SK-N-SH (cell line): ENCODE data around the gene NR3C1. TPM values are rescaled to one million over a fixed set of nuclear protein-coding genes. Genes with fewer than 3 reads are reported as not detected.
A peak's percentile ranks its signal among the peaks of the same experiment; 100 is the strongest.

Experiments
- CTCF ChIA-PET: fragments of 300-600, 350-600 bp; formaldehyde crosslinking; extraction: SDS; loops from one replicate; lab custom pipeline; 2021; lab: Yijun Ruan, JAX
- POLR2A ChIA-PET: fragments of 350-600 bp; sonication (Branson Sonifier 250); formaldehyde crosslinking; extraction: SDS; loops from one replicate; lab custom pipeline; 2020; ENCODE audit warnings: antibody characterized with exemption, inconsistent platforms; lab: Yijun Ruan, JAX
- DNase-seq: peaks from one replicate; pipeline ENCODE4 v3.0.0; 2012
- H2AFZ ChIP-seq: fragments of 200-600 bp; sonication (generic); 2 replicates; pipeline ENCODE4 v1.8.1; 2016; ENCODE audit warnings: antibody characterized with exemption, mild to moderate bottlenecking, low read depth
- H3F3A ChIP-seq: fragments of 200-600 bp; sonication (generic); replicated peaks from 2 replicates; pipeline ENCODE3; 2016; ENCODE audit warnings: antibody characterized with exemption, mild to moderate bottlenecking; ENCODE audit not compliant: insufficient read depth
- H3K27ac ChIP-seq, 2 experiments: fragments of 200-500 bp in 1 of 2; fragments of 200-600 bp in 1 of 2; sonication (Bioruptor generic) in 1 of 2; sonication (generic), shearing (Covaris generic) in 1 of 2; 2 replicates each; pipeline versions ENCODE4 v1.5.1 to v1.6.1; 2014 to 2016; ENCODE audit warnings: low read depth in 2 of 2, inconsistent platforms in 1 of 2, low read length in 1 of 2, mild to moderate bottlenecking in 1 of 2, mixed read lengths in 1 of 2
- H3K27me3 ChIP-seq: fragments of 200-600 bp; sonication (generic), shearing (Covaris generic); 2 replicates; pipeline ENCODE4 v1.6.1; 2016; ENCODE audit warnings: mixed run types; ENCODE audit not compliant: insufficient read depth
- H3K36me3 ChIP-seq, 2 experiments: fragments of 200-500 bp in 1 of 2; fragments of 200-600 bp in 1 of 2; sonication (Bioruptor generic) in 1 of 2; sonication (generic) in 1 of 2; replicated peaks in 1 of 2; 2 replicates each; pipeline versions ENCODE3 to v1.5.1; 2014 to 2016; ENCODE audit warnings: low read length in 1 of 2, mild to moderate bottlenecking in 1 of 2; ENCODE audit not compliant: insufficient read depth in 2 of 2, control insufficient read depth in 1 of 2
- H3K4me1 ChIP-seq, 2 experiments: fragments of 200-500 bp in 1 of 2; fragments of 200-600 bp in 1 of 2; sonication (Bioruptor generic) in 1 of 2; sonication (generic), shearing (Covaris generic) in 1 of 2; 2 replicates each; pipeline versions ENCODE4 v1.5.1 to v1.6.1; 2014 to 2016; ENCODE audit warnings: low read depth in 1 of 2, low read length in 1 of 2, mixed run types in 1 of 2; ENCODE audit not compliant: insufficient read depth in 2 of 2, control insufficient read depth in 1 of 2
- H3K4me2 ChIP-seq: fragments of 200-600 bp; sonication (generic), shearing (Covaris generic); 2 replicates; pipeline ENCODE4 v1.6.1; 2017; ENCODE audit warnings: mixed run types
- H3K4me3 ChIP-seq, 2 experiments: fragments of 200-500 bp in 1 of 2; fragments of 200-600 bp in 1 of 2; sonication (Bioruptor generic) in 1 of 2; sonication (generic), shearing (Covaris generic) in 1 of 2; 2 replicates each; pipeline versions ENCODE4 v1.5.1 to v1.8.1; 2014 to 2016; ENCODE audit warnings: low read depth in 2 of 2, inconsistent platforms in 1 of 2, low read length in 1 of 2, mild to moderate bottlenecking in 1 of 2, mixed read lengths in 1 of 2, moderate library complexity in 1 of 2
- H3K79me2 ChIP-seq: fragments of 200-600 bp; sonication (generic); 2 replicates; pipeline ENCODE4 v1.8.1; 2017; ENCODE audit warnings: mild to moderate bottlenecking; ENCODE audit not compliant: insufficient read depth
- H3K9ac ChIP-seq: fragments of 200-600 bp; sonication (generic); 2 replicates; pipeline ENCODE4 v1.6.1; 2017; ENCODE audit warnings: mixed run types
- H3K9me2 ChIP-seq: fragments of 200-600 bp; sonication (generic); 2 replicates; pipeline ENCODE4 v1.6.1; 2017; ENCODE audit warnings: mixed run types
- H3K9me3 ChIP-seq: fragments of 200-600 bp; sonication (generic); 2 replicates; pipeline ENCODE4 v1.6.1; 2017; ENCODE audit warnings: mixed run types, mild to moderate bottlenecking, moderate library complexity
- H4K20me1 ChIP-seq: fragments of 200-600 bp; sonication (generic); 2 replicates; pipeline ENCODE4 v1.6.1; 2017; ENCODE audit warnings: mild to moderate bottlenecking, mixed run types; ENCODE audit not compliant: insufficient read depth
- CHD2 ChIP-seq: fragments of 150-350 bp; IDR thresholded peaks from 2 replicates; pipeline ENCODE4 v1.6.1; 2018; ENCODE audit warnings: low read length; ENCODE audit not compliant: partially characterized antibody
- ELF1 ChIP-seq: IDR thresholded peaks from 2 replicates; pipeline ENCODE4 v1.4.0; 2012
- EP300 ChIP-seq, 2 experiments: IDR thresholded peaks; 2 replicates each; pipeline versions ENCODE4 v1.4.0 to v1.6.1; 2012; ENCODE audit warnings: borderline replicate concordance in 1 of 2, low read depth in 1 of 2, low read length in 1 of 2
- EZH2phosphoT487 ChIP-seq: fragments of 200-600 bp; sonication (generic); IDR thresholded peaks from 2 replicates; pipeline ENCODE4 v1.6.1; 2017; ENCODE audit warnings: low read depth, mixed run types, mild to moderate bottlenecking, antibody characterized with exemption, moderate library complexity, borderline replicate concordance
- FOXM1 ChIP-seq: IDR thresholded peaks from 2 replicates; pipeline ENCODE4 v1.4.0; 2012; ENCODE audit warnings: low read depth, mild to moderate bottlenecking
- GABPA ChIP-seq: IDR thresholded peaks from 2 replicates; pipeline ENCODE4 v1.4.0; 2012; ENCODE audit warnings: low read depth, mild to moderate bottlenecking
- POLR2AphosphoS5 ChIP-seq: IDR thresholded peaks from 2 replicates; pipeline ENCODE4 v1.6.1; 2012; ENCODE audit warnings: low read depth, low read length
- RCOR1 ChIP-seq: fragments of 150-350 bp; IDR thresholded peaks from 2 replicates; pipeline ENCODE4 v1.6.1; 2017; ENCODE audit warnings: antibody characterized with exemption, low read length
- RXRA ChIP-seq: IDR thresholded peaks from 2 replicates; pipeline ENCODE4 v1.4.0; 2012; ENCODE audit warnings: low read depth, mild to moderate bottlenecking, borderline replicate concordance
- SIN3A ChIP-seq: IDR thresholded peaks from 2 replicates; pipeline ENCODE4 v1.6.1; 2012; ENCODE audit warnings: low read depth, mild to moderate bottlenecking, low read length, moderate library complexity, borderline replicate concordance
- TAF1 ChIP-seq: IDR thresholded peaks from 2 replicates; pipeline ENCODE4 v1.6.1; 2012; ENCODE audit warnings: low read depth, mild to moderate bottlenecking, low read length, moderate library complexity, borderline replicate concordance
- TCF12 ChIP-seq: IDR thresholded peaks from 2 replicates; pipeline ENCODE4 v1.4.0; 2012
- TEAD4 ChIP-seq: IDR thresholded peaks from 2 replicates; pipeline ENCODE4 v1.4.0; 2012; ENCODE audit warnings: mild to moderate bottlenecking, borderline replicate concordance; ENCODE audit not compliant: insufficient read depth
- YY1 ChIP-seq: IDR thresholded peaks from 2 replicates; pipeline ENCODE4 v1.4.0; 2012; ENCODE audit warnings: low read depth, mild to moderate bottlenecking
- whole genome bisulfite sequencing: methylation state at CpG from one replicate; pipeline ENCODE4 v1.1.6; 2017; ENCODE audit warnings: low lambda C conversion rate; 5-methylcytosine and 5-hydroxymethylcytosine counted together
- polyA plus RNA-seq, 3 experiments: library from polyadenylated mRNA; depleted of rRNA; stranded (reverse); fragments of >200 nt; gene quantifications; 2 replicates each; pipeline ENCODE4 v1.2.3, GENCODE V29; 2012
- TF ChIP-seq, protein P1 (sequence below): fragments of 150-350 bp; IDR thresholded peaks from 2 replicates; pipeline ENCODE4 v1.6.1; 2016; ENCODE audit warnings: mild to moderate bottlenecking, low read depth, low read length
- TF ChIP-seq, protein P2 (sequence below): IDR thresholded peaks from 2 replicates; pipeline ENCODE4; 2012
- TF ChIP-seq, protein P3 (sequence below): IDR thresholded peaks from 2 replicates; pipeline ENCODE4 v1.6.1; 2012; ENCODE audit warnings: mild to moderate bottlenecking, low read depth, low read length, moderate library complexity
- TF ChIP-seq, protein P4 (sequence below): IDR thresholded peaks from 2 replicates; pipeline ENCODE4 v1.4.0; 2012; ENCODE audit warnings: low read depth, borderline replicate concordance

Gene NR3C1
- polyA plus RNA-seq, 1 of the 3 experiments (the other 2 are of a cell fraction) = 7.1 TPM

DNA sequence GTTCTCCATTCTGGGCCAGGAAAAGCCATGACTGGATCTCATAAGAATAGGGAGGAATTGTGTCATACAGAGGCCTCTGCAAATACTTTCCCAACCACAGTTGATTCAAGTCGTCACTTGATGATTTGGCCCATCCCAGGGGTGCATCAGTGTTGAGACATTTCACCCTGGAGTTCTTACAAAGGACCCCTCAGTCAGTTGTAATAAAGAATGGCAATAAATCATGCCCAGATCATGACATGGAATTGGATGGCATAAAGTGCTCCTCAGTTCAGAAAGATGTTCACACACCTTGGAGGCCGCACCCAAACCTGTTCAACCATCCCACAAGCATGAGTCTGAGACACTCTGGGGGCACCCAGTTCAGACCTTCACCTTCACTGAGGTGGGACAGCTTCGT, 168.1 kb downstream of the NR3C1 start:
- WGBS = 69% methylated on average over 2 of the region's 3 CpGs
- H3K27ac ChIP-seq = peak overlapping the region in 1 of 2 experiments; percentile 50; a peak in 2 of 4 replicates
- no peak overlapping the region for H3K9ac ChIP-seq
- ChIA-PET CTCF (no interaction called here), POLR2A (no interaction called here)
- TF ChIP-seq GABPA (no peak), SIN3A (no peak), YY1 (no peak), TCF12 (peak; percentile 35; the same call in 1 of the 2 replicates)
- TF ChIP-seq, protein P1, sequence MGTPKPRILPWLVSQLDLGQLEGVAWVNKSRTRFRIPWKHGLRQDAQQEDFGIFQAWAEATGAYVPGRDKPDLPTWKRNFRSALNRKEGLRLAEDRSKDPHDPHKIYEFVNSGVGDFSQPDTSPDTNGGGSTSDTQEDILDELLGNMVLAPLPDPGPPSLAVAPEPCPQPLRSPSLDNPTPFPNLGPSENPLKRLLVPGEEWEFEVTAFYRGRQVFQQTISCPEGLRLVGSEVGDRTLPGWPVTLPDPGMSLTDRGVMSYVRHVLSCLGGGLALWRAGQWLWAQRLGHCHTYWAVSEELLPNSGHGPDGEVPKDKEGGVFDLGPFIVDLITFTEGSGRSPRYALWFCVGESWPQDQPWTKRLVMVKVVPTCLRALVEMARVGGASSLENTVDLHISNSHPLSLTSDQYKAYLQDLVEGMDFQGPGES = no peak
- TF ChIP-seq, protein P2, sequence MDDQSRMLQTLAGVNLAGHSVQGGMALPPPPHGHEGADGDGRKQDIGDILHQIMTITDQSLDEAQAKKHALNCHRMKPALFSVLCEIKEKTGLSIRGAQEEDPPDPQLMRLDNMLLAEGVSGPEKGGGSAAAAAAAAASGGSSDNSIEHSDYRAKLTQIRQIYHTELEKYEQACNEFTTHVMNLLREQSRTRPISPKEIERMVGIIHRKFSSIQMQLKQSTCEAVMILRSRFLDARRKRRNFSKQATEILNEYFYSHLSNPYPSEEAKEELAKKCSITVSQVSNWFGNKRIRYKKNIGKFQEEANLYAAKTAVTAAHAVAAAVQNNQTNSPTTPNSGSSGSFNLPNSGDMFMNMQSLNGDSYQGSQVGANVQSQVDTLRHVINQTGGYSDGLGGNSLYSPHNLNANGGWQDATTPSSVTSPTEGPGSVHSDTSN = peak; percentile 57
- H3K4me3 ChIP-seq = no peak overlapping the region
- H3K79me2 ChIP-seq = no peaks in the 10 kb centered on the region
- H2AFZ ChIP-seq = no peak overlapping the region
- no peak for DNase-seq
- no peaks in the 10 kb centered on the region for H3K27me3 ChIP-seq
- no peaks in the 10 kb centered on the region for H4K20me1 ChIP-seq
- H3F3A ChIP-seq = no peaks in the 10 kb centered on the region
- no peaks in the 10 kb centered on the region for H3K9me3 ChIP-seq
- H3K4me2 ChIP-seq = 0 out of 2 replicates have a peak overlapping the region, but pooled peaks have one; percentile 6
- no peaks in the 10 kb centered on the region for H3K9me2 ChIP-seq
- H3K4me1 ChIP-seq = 0 out of 4 replicates have a peak, but pooled peaks cover 0 to 7% of the 10 kb centered on the region in 2 experiments
- no peaks in the 10 kb centered on the region for H3K36me3 ChIP-seq

DNA sequence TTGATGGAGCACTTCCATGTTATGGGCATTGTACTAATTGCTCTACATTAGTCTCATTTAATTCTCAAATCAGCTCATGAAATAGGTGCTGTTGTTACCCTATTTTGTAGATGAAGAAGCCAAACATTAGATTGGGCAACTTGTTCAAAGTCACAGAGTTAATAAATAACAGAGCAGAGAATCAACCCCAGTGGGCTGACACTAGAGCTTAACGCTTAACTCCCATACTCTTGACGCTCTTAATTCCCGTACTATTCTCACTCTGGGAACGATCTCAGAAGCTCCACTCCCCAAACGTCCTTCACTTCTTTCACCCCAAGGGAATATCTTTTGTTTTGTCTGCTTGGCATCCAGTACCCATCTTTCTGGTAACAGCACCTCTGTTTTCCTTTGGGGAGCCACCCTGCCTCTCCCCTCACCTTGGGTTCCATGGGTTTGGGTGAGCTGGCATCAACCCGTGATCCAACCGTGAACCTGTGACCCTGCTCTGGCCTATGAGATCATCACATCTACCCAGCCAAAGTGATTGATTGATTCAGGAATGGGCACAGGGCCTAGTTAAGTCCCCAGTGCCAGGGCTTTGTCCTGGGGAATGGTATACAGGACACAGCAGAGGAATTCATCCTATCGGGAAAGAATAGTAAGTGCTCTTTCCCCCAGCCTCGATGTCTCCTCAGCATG, 169.2 kb downstream of the NR3C1 start:
- DNase-seq = no peak
- Histone ChIP-seq H3K4me1 (peaks cover 5 to 7% of the 10 kb centered on the region in 2 experiments; a peak in 1 of 4 replicates), H3K9ac (no peak overlapping the region), H3K36me3 (no peaks in the 10 kb centered on the region), H3K4me3 (no peak overlapping the region), H3K27me3 (no peaks in the 10 kb centered on the region), H3F3A (no peaks in the 10 kb centered on the region), H3K4me2 (no peak overlapping the region), H3K9me3 (no peaks in the 10 kb centered on the region), H3K79me2 (no peaks in the 10 kb centered on the region), H4K20me1 (no peaks in the 10 kb centered on the region), H2AFZ (no peak overlapping the region), H3K27ac (no peak overlapping the region), H3K9me2 (no peaks in the 10 kb centered on the region)
- CTCF ChIA-PET = no interaction called here
- POLR2A ChIA-PET = no interaction called here
- WGBS = 87% methylated on average over 9 of the region's 9 CpGs
- TF ChIP-seq SIN3A (no peak), EZH2phosphoT487 (no peak), RCOR1 (no peak), GABPA (no peak), TEAD4 (no peak), ELF1 (no peak), TAF1 (no peak), RXRA (no peak), FOXM1 (no peak), POLR2AphosphoS5 (no peak), EP300 (IDR thresholded peaks at IDR 0.05; ENCODE audit: borderline replicate concordance in 1 of 2, low read depth in 1 of 2, low read length in 1 of 2) (no peak), CHD2 (no peak)
- TF ChIP-seq, protein P3, sequence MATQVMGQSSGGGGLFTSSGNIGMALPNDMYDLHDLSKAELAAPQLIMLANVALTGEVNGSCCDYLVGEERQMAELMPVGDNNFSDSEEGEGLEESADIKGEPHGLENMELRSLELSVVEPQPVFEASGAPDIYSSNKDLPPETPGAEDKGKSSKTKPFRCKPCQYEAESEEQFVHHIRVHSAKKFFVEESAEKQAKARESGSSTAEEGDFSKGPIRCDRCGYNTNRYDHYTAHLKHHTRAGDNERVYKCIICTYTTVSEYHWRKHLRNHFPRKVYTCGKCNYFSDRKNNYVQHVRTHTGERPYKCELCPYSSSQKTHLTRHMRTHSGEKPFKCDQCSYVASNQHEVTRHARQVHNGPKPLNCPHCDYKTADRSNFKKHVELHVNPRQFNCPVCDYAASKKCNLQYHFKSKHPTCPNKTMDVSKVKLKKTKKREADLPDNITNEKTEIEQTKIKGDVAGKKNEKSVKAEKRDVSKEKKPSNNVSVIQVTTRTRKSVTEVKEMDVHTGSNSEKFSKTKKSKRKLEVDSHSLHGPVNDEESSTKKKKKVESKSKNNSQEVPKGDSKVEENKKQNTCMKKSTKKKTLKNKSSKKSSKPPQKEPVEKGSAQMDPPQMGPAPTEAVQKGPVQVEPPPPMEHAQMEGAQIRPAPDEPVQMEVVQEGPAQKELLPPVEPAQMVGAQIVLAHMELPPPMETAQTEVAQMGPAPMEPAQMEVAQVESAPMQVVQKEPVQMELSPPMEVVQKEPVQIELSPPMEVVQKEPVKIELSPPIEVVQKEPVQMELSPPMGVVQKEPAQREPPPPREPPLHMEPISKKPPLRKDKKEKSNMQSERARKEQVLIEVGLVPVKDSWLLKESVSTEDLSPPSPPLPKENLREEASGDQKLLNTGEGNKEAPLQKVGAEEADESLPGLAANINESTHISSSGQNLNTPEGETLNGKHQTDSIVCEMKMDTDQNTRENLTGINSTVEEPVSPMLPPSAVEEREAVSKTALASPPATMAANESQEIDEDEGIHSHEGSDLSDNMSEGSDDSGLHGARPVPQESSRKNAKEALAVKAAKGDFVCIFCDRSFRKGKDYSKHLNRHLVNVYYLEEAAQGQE = no peak
- TF ChIP-seq, protein P4, sequence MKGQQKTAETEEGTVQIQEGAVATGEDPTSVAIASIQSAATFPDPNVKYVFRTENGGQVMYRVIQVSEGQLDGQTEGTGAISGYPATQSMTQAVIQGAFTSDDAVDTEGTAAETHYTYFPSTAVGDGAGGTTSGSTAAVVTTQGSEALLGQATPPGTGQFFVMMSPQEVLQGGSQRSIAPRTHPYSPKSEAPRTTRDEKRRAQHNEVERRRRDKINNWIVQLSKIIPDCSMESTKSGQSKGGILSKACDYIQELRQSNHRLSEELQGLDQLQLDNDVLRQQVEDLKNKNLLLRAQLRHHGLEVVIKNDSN = no peak
- TF ChIP-seq, protein P1 = no peak
